B cell (primary cell): Measurements from ENCODE around the gene EGFL7.

Experiments used
- EZH2 ChIP-seq: IDR thresholded peaks from 2 replicates; pipeline ENCODE4 v1.6.1; 2012; ENCODE audit warnings: borderline replicate concordance, low read depth, mild to moderate bottlenecking, moderate library complexity, low read length; ENCODE audit not compliant: insufficient read depth, poor library complexity, severe bottlenecking
- TF ChIP-seq, protein P1 (sequence below): fragments of 200-600 bp; IDR thresholded peaks from one replicate; pipeline ENCODE4 v1.8.0; 2022; ENCODE audit warnings: antibody characterized with exemption, mild to moderate bottlenecking

- TF ChIP-seq, protein P1, sequence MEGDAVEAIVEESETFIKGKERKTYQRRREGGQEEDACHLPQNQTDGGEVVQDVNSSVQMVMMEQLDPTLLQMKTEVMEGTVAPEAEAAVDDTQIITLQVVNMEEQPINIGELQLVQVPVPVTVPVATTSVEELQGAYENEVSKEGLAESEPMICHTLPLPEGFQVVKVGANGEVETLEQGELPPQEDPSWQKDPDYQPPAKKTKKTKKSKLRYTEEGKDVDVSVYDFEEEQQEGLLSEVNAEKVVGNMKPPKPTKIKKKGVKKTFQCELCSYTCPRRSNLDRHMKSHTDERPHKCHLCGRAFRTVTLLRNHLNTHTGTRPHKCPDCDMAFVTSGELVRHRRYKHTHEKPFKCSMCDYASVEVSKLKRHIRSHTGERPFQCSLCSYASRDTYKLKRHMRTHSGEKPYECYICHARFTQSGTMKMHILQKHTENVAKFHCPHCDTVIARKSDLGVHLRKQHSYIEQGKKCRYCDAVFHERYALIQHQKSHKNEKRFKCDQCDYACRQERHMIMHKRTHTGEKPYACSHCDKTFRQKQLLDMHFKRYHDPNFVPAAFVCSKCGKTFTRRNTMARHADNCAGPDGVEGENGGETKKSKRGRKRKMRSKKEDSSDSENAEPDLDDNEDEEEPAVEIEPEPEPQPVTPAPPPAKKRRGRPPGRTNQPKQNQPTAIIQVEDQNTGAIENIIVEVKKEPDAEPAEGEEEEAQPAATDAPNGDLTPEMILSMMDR: no peak
- TF ChIP-seq EZH2: no peak
These were observed 35.7 kb upstream of the EGFL7 start for GRCh38 chr9:136626740-136627642.
